Esophagus muscularis mucosa (tissue), 2 donors: ENCODE data around the gene ZNF423.

Experiments used
- EP300 ChIP-seq: sonication (generic); formaldehyde crosslinking; IDR thresholded peaks from one replicate; pipeline ENCODE4 v1.6.1; 2017; ENCODE audit warnings: antibody characterized with exemption
- POLR2A ChIP-seq: fragments of 450-650 bp; IDR thresholded peaks from one replicate; pipeline ENCODE4 v1.6.1; 2017; ENCODE audit warnings: antibody characterized with exemption, moderate library complexity, mild to moderate bottlenecking, low read depth

DNA sequence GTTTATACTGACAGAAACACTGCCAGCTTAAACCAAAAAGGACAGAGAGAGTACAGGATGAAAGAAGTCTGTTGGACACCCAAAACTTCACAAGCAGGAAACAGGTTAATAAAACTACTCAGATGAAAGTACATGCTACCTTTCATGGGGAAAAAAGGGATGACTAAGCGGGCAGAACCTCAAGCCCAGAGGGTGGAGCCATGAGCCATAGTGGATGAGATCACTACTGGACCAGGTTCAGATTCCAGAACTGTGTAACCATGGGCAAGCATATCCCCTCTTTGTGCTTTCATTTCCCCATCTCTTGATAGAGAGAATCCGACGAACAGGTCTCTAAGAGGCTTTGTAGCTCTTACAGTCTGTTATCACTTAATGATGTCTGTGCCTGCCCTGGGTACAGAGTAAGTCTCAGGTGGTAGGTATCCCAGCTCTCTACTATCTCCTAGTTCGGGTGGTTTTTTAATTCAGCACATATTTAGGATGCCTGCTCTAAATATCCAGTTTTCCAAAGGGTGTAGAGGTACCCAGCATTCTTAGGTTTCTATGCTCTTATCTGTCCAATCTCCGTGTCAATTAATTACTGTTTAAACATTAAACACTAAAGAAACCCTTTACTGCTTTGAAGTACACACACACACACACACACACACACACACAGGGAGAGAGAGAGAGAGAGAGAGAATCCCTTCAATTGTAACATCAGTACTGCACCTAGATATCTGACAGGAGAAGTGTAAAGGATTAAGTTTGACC is 206.7 kb downstream of the ZNF423 start:
- TF ChIP-seq EP300 (no peak), POLR2A (no peak)
